HUES48 (cell line): ENCODE data around the gene DCLK1.
A peak's percentile ranks its signal among the peaks of the same experiment; 100 is the strongest.

Experiments used
- H3K27ac ChIP-seq: one replicate; pipeline ENCODE4 v1.7.0; 2013; ENCODE audit warnings: low read depth, low read length, inconsistent platforms
- H3K27me3 ChIP-seq: 2 replicates; pipeline ENCODE4 v1.6.1; 2013; ENCODE audit warnings: mild to moderate bottlenecking, low read length; ENCODE audit not compliant: control insufficient read depth, insufficient read depth
- H3K36me3 ChIP-seq: 2 replicates; pipeline ENCODE4 v1.6.1; 2013; ENCODE audit warnings: low read length; ENCODE audit not compliant: control insufficient read depth, insufficient read depth
- H3K4me1 ChIP-seq: 2 replicates; pipeline ENCODE4 v1.6.1; 2013; ENCODE audit warnings: mild to moderate bottlenecking, low read length; ENCODE audit not compliant: control insufficient read depth, insufficient read depth
- H3K4me3 ChIP-seq: 2 replicates; pipeline ENCODE4 v1.5.1; 2013; ENCODE audit warnings: mild to moderate bottlenecking, low read depth, low read length
- H3K9ac ChIP-seq: 2 replicates; pipeline ENCODE4 v1.6.1; 2013; ENCODE audit warnings: mild to moderate bottlenecking, low read depth, low read length, moderate library complexity
- H3K9me3 ChIP-seq: 2 replicates; pipeline ENCODE4 v1.6.1; 2013; ENCODE audit warnings: low read length; ENCODE audit not compliant: control insufficient read depth, insufficient read depth

The DCLK1 gene

GRCh38 chr13:36131222-36131930 lies at the start of gene DCLK1:
Gene DCLK1 (minus strand): TSS chr13:36131382.
- no peaks in the 10 kb centered on the region for H3K9me3 ChIP-seq
- peaks cover 37% of the 10 kb centered on the region for H3K27me3 ChIP-seq
- H3K36me3 ChIP-seq, result no peaks in the 10 kb centered on the region
- no peak within 1 kb of the TSS for H3K27ac ChIP-seq
- H3K9ac ChIP-seq, result peak within 1 kb of the TSS; percentile 2; the same call in 1 of the 2 replicates
- peaks cover 6% of the 10 kb centered on the region; the same call in 1 of the 2 replicates for H3K4me1 ChIP-seq
- H3K4me3 ChIP-seq, result peak within 1 kb of the TSS; percentile 62

GRCh38 chr13:36175621-36176020 lies 44.4 kb upstream of the DCLK1 start:
- Histone ChIP-seq H3K4me1 (peaks cover 7% of the 10 kb centered on the region; the same call in 1 of the 2 replicates), H3K9ac (no peak overlapping the region), H3K36me3 (no peaks in the 10 kb centered on the region), H3K9me3 (no peaks in the 10 kb centered on the region), H3K27me3 (no peaks in the 10 kb centered on the region), H3K4me3 (no peak overlapping the region), H3K27ac (no peak overlapping the region)

GRCh38 chr13:36174923-36175322 lies 43.7 kb upstream of the DCLK1 start:
- Histone ChIP-seq H3K9me3 (no peaks in the 10 kb centered on the region), H3K36me3 (0 out of 2 replicates have a peak, but pooled peaks cover 4% of the 10 kb centered on the region), H3K4me3 (no peak overlapping the region), H3K9ac (no peak overlapping the region), H3K4me1 (peaks cover 7% of the 10 kb centered on the region; the same call in 1 of the 2 replicates), H3K27ac (no peak overlapping the region), H3K27me3 (no peaks in the 10 kb centered on the region)

GRCh38 chr13:36173571-36174322 lies 42.6 kb upstream of the DCLK1 start:
- H3K4me3 ChIP-seq, result no peak overlapping the region
- peaks cover 7% of the 10 kb centered on the region; the same call in 1 of the 2 replicates for H3K4me1 ChIP-seq
- no peaks in the 10 kb centered on the region for H3K27me3 ChIP-seq
- no peak overlapping the region for H3K9ac ChIP-seq
- 0 out of 2 replicates have a peak, but pooled peaks cover 4% of the 10 kb centered on the region for H3K36me3 ChIP-seq
- no peaks in the 10 kb centered on the region for H3K9me3 ChIP-seq
- H3K27ac ChIP-seq, result no peak overlapping the region

- Histone ChIP-seq H3K9ac (no peak overlapping the region), H3K9me3 (no peaks in the 10 kb centered on the region), H3K4me3 (no peak overlapping the region), H3K27me3 (no peaks in the 10 kb centered on the region), H3K36me3 (0 out of 2 replicates have a peak, but pooled peaks cover 4% of the 10 kb centered on the region), H3K27ac (no peak overlapping the region), H3K4me1 (peaks cover 17% of the 10 kb centered on the region)
These were observed 34.9 kb upstream of the DCLK1 start for GRCh38 chr13:36166046-36166445.

- Histone ChIP-seq H3K4me3 (no peak overlapping the region), H3K36me3 (no peaks in the 10 kb centered on the region), H3K9me3 (no peaks in the 10 kb centered on the region), H3K27me3 (no peaks in the 10 kb centered on the region), H3K27ac (no peak overlapping the region), H3K4me1 (peaks cover 17% of the 10 kb centered on the region), H3K9ac (no peak overlapping the region)
These were observed 32.7 kb upstream of the DCLK1 start for GRCh38 chr13:36163809-36164308.

GRCh38 chr13:36163286-36163685 lies 32.1 kb upstream of the DCLK1 start:
- H3K27ac ChIP-seq, result no peak overlapping the region
- H3K36me3 ChIP-seq, result no peaks in the 10 kb centered on the region
- H3K4me3 ChIP-seq, result no peak overlapping the region
- no peaks in the 10 kb centered on the region for H3K9me3 ChIP-seq
- no peaks in the 10 kb centered on the region for H3K27me3 ChIP-seq
- no peak overlapping the region for H3K9ac ChIP-seq
- H3K4me1 ChIP-seq, result peaks cover 17% of the 10 kb centered on the region

DNA sequence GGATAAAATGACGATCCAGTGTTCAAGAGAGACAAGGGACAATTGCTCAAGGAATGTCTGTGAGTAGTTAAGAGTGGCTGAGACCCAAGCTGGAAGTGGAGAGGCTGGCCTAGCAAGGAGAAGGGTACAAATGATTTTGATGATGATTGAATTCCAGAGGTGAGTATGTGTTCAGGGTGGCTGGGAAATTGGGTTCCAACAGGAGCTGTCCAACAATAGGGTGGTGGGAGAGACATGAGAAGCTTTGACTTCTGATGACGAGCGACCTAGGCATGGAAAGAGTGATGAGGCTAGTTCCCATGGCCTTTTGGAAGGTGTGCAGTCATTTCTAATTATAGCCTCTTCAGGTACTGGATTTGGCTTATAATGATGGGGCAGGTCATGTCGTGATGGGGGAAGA lies 29.1 kb upstream of the DCLK1 start:
- peaks cover 6% of the 10 kb centered on the region for H3K27me3 ChIP-seq
- H3K27ac ChIP-seq, result no peak overlapping the region
- H3K9ac ChIP-seq, result no peak overlapping the region
- no peaks in the 10 kb centered on the region for H3K9me3 ChIP-seq
- H3K36me3 ChIP-seq, result no peaks in the 10 kb centered on the region
- H3K4me3 ChIP-seq, result no peak overlapping the region
- H3K4me1 ChIP-seq, result peaks cover 18% of the 10 kb centered on the region

DNA sequence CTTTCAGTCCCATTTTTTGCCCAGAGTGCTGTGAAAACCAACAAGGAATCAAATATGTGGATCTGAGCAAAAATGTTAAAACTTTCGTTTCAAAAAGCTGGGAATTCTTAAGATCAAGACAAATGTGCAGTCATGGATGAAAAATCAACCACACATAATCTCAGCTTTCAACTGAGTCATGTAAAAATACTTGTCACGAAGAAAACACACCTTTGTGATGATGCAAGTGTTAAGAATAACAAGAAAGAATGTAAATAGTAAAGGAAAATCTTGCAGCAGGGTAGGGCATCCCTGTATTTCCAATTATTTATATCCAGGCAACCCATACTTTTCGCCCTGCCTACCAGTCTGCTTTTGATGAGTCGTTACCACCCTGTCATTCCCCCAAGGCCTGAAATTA lies 27.4 kb upstream of the DCLK1 start:
- no peak overlapping the region for H3K9ac ChIP-seq
- H3K27ac ChIP-seq, result no peak overlapping the region
- peaks cover 16% of the 10 kb centered on the region for H3K27me3 ChIP-seq
- peaks cover 15% of the 10 kb centered on the region for H3K4me1 ChIP-seq
- H3K4me3 ChIP-seq, result no peak overlapping the region
- no peaks in the 10 kb centered on the region for H3K36me3 ChIP-seq
- no peaks in the 10 kb centered on the region for H3K9me3 ChIP-seq

DNA sequence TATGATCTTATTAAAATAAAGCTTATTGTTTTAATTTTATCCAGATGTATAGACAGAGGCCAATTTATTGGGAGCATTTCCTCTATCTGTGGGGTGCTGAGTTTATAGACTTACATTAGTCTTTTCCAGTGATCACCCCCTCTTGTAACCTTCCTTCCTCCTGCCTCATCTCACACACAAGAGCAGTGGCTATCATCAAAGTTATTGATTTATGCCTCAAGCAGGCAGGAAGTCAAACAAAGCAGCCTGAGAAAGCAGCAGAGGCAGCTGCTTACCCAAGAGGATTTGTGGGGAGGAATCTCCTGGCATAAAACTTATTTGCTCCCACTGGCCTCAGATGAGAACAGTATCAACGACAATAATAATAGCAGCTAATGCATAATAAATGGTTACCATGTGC lies 26.3 kb upstream of the DCLK1 start:
- Histone ChIP-seq H3K4me3 (no peak overlapping the region), H3K9me3 (no peaks in the 10 kb centered on the region), H3K36me3 (no peaks in the 10 kb centered on the region), H3K27ac (no peak overlapping the region), H3K27me3 (peaks cover 16% of the 10 kb centered on the region), H3K9ac (no peak overlapping the region), H3K4me1 (peaks cover 6% of the 10 kb centered on the region; the same call in 1 of the 2 replicates)
